Measurements from ENCODE around the gene BICRA. TPM values are rescaled to one million over a fixed set of nuclear protein-coding genes. Genes with fewer than 3 reads are reported as not detected.

The BICRA gene
- total and polyA plus RNA-seq, 2 of the 8 experiments (the other 6 are each of a cell fraction or from before 2014, with no cell fraction given): 1.5 to 29.2 TPM

- no peak overlapping the region for H2BK12ac ChIP-seq (ENCODE audit: low read depth, low read length)
- no peak overlapping the region for H2BK120ac ChIP-seq (replicated peaks; ENCODE audit: low read depth, low read length)
- 85% methylated on average over 3 of the region's 3 CpGs; no CpG with 5 or more reads in 1 of the 2 experiments for WGBS, 2 experiments (ENCODE audit: extremely low coverage in 1 of 2, insufficient coverage in 1 of 2, insufficient read length in 1 of 2, insufficient replicate concordance in 2 of 2, low coverage in 1 of 2, low lambda C conversion rate in 2 of 2, missing lambda C conversion rate in 1 of 2)
- FAIRE-seq: no peak
- H3K4ac ChIP-seq (replicated peaks; ENCODE audit: insufficient read length, low read depth, low read length): peak overlapping the region; percentile 50
- no peak overlapping the region for H3K14ac ChIP-seq (ENCODE audit: insufficient read length)
- H2BK15ac ChIP-seq (ENCODE audit: low read length): no peak overlapping the region
- no peaks in the 10 kb centered on the region for H3K27me3 ChIP-seq (replicated peaks in 1 of 4; ENCODE audit: control insufficient read depth in 3 of 4, extremely low read depth in 1 of 4, insufficient read depth in 3 of 4, low read length in 3 of 4)
- CTCF ChIA-PET (ENCODE audit: partially characterized antibody): interaction anchor here (0.6 to 1.3 kb wide), 2 partner anchors 9 to 773 kb away, joined by 3 to 4 read pairs; no protein-coding TSS in a partner anchor
- no peak overlapping the region for H3K9ac ChIP-seq (replicated peaks in 1 of 4; ENCODE audit: extremely low read depth in 1 of 4, low read depth in 3 of 4, low read length in 3 of 4)
- no peak overlapping the region for H3K56ac ChIP-seq (replicated peaks; ENCODE audit: insufficient read length, low read depth, low read length)
- no peak overlapping the region for H2AFZ ChIP-seq (ENCODE audit: low read length)
- no peak overlapping the region for H4K91ac ChIP-seq (replicated peaks; ENCODE audit: insufficient read length, low read length)
- H3K27ac ChIP-seq (ENCODE audit: low read depth, low read length): no peak overlapping the region
- no peak overlapping the region for H4K5ac ChIP-seq (ENCODE audit: insufficient read length, low read depth, low read length)
- no peak for DNase-seq (ENCODE audit: low read depth in 1 of 2, low spot score in 2 of 2)
- H3K4me2 ChIP-seq (ENCODE audit: insufficient read depth in 1 of 2, low read depth in 2 of 2, low read length in 2 of 2): no peak overlapping the region
- no peak overlapping the region for H2BK20ac ChIP-seq (ENCODE audit: low read length)
- H3K9me3 ChIP-seq (ENCODE audit: insufficient read depth in 2 of 2, low read depth in 1 of 2, low read length in 1 of 2): no peaks in the 10 kb centered on the region
- H3K18ac ChIP-seq (ENCODE audit: extremely low read depth, low read length): no peak overlapping the region; the same call in 1 of the 2 replicates
- H3K4me3 ChIP-seq (ENCODE audit: extremely low read depth in 1 of 4, insufficient read depth in 2 of 4, low read depth in 3 of 4, low read length in 4 of 4): no peak overlapping the region
- POLR2A ChIA-PET (ENCODE audit: partially characterized antibody): interaction anchor here (0.6 to 1.8 kb wide), 3 partner anchors 13 to 217 kb away, joined by 3 to 5 read pairs (median 4); no protein-coding TSS in a partner anchor
- H3K4me1 ChIP-seq (replicated peaks in 1 of 4; ENCODE audit: control insufficient read depth in 3 of 4, insufficient read depth in 4 of 4, low read length in 3 of 4): no peaks in the 10 kb centered on the region
- no peak overlapping the region for H3K23ac ChIP-seq (ENCODE audit: insufficient read length)
- no peaks in the 10 kb centered on the region; the same call in 1 of the 2 replicates for H3K23me2 ChIP-seq (ENCODE audit: low read depth, low read length)
- H2AK5ac ChIP-seq (ENCODE audit: low read depth, low read length): no peak overlapping the region
- H3K79me1 ChIP-seq (ENCODE audit: low read depth, low read length): peaks cover 16% of the 10 kb centered on the region; the same call in 1 of the 2 replicates
- peaks cover 14 to 17% of the 10 kb centered on the region in 2 experiments for H4K20me1 ChIP-seq (replicated peaks in 1 of 2; ENCODE audit: control insufficient read depth in 1 of 2, insufficient read depth in 2 of 2, low read length in 2 of 2)
- H4K8ac ChIP-seq (ENCODE audit: extremely low read depth, insufficient read depth, low read length): no peak overlapping the region
- TF ChIP-seq TAF7 (optimal IDR thresholded peaks at IDR 0.05; ENCODE audit: borderline replicate concordance, low read depth, low read length): no peak
- no peak for TF ChIP-seq CHD2 (IDR thresholded peaks at IDR 0.05; ENCODE audit: low read length)
- TF ChIP-seq BRCA1 (IDR thresholded peaks at IDR 0.05; ENCODE audit: low read depth, low read length): no peak
- TF ChIP-seq CBX5 (IDR thresholded peaks at IDR 0.05; ENCODE audit: low read depth, low read length): no peak
- peak; percentile 32; the same call in 1 of the 2 replicates for TF ChIP-seq KDM1A (IDR thresholded peaks at IDR 0.05; ENCODE audit: borderline replicate concordance, low read length)
- no peak for TF ChIP-seq NRF1 (IDR thresholded peaks at IDR 0.05; ENCODE audit: low read depth, low read length)
- H3K36me3 ChIP-seq (ENCODE audit: control insufficient read depth in 2 of 4, insufficient read depth in 4 of 4, low read length in 3 of 4): peaks cover 0 to 3% (median 0%) of the 10 kb centered on the region in 4 experiments; a peak in 1 of 8 replicates
- no peak overlapping the region for H2BK5ac ChIP-seq (ENCODE audit: low read depth, low read length)
- H3K79me2 ChIP-seq (ENCODE audit: control insufficient read depth in 1 of 2, insufficient read depth in 2 of 2, low read length in 2 of 2): peaks cover 0 to 68% of the 10 kb centered on the region in 2 experiments; a peak in 2 of 4 replicates
Observed at GRCh38 chr19:47657719-47658118, 48.8 kb downstream of the BICRA start.

Data from H1 (cell line).